ENCODE data around the gene NKX1-1. TPM values are rescaled to one million over a fixed set of nuclear protein-coding genes. Genes with fewer than 3 reads are reported as not detected.

Gene NKX1-1
- total RNA-seq, 1 donor from 2014 or later, result not detected

GRCh38 chr4:1427010-1427409, 20.8 kb upstream of the NKX1-1 start:
- no peak overlapping the region for H3K27ac Mint-ChIP-seq
- TF ChIP-seq EZH2 (IDR thresholded peaks at IDR 0.05), result no peak
- no peak for TF ChIP-seq EZH2phosphoT487 (IDR thresholded peaks at IDR 0.05)
- TF ChIP-seq, protein P1, sequence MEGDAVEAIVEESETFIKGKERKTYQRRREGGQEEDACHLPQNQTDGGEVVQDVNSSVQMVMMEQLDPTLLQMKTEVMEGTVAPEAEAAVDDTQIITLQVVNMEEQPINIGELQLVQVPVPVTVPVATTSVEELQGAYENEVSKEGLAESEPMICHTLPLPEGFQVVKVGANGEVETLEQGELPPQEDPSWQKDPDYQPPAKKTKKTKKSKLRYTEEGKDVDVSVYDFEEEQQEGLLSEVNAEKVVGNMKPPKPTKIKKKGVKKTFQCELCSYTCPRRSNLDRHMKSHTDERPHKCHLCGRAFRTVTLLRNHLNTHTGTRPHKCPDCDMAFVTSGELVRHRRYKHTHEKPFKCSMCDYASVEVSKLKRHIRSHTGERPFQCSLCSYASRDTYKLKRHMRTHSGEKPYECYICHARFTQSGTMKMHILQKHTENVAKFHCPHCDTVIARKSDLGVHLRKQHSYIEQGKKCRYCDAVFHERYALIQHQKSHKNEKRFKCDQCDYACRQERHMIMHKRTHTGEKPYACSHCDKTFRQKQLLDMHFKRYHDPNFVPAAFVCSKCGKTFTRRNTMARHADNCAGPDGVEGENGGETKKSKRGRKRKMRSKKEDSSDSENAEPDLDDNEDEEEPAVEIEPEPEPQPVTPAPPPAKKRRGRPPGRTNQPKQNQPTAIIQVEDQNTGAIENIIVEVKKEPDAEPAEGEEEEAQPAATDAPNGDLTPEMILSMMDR (IDR thresholded peaks at IDR 0.05), result no peak
- no peaks in the 10 kb centered on the region for H3F3A ChIP-seq (ENCODE audit: low read depth)
- H3K4me2 ChIP-seq, result no peak overlapping the region
- H2AFZ ChIP-seq (replicated peaks), result no peak overlapping the region
- H3K4me1 ChIP-seq, result peaks cover 2% of the 10 kb centered on the region
- H4K20me1 ChIP-seq (ENCODE audit: low read depth), result no peaks in the 10 kb centered on the region
- no peaks in the 10 kb centered on the region for H3K4me1 Mint-ChIP-seq
- no peak overlapping the region for H3K9ac ChIP-seq
- no peaks in the 10 kb centered on the region for H3K9me3 ChIP-seq (ENCODE audit: low read depth)
- no peaks in the 10 kb centered on the region for H3K9me3 Mint-ChIP-seq
- H3K4me3 ChIP-seq, result no peak overlapping the region
- peaks cover 24% of the 10 kb centered on the region for H3K27me3 ChIP-seq
- no peaks in the 10 kb centered on the region for H3K79me2 ChIP-seq (ENCODE audit: low read depth)
- peaks cover 16% of the 10 kb centered on the region for H3K27me3 Mint-ChIP-seq (ENCODE audit: insufficient read depth, low read depth)
- no peaks in the 10 kb centered on the region for H3K36me3 ChIP-seq
- no peak overlapping the region for H3K4me3 Mint-ChIP-seq
- DNase-seq (ENCODE audit: low spot score), result no peak
- H3K27ac ChIP-seq, result no peak overlapping the region
- H3K36me3 Mint-ChIP-seq, result no peaks in the 10 kb centered on the region

DNA sequence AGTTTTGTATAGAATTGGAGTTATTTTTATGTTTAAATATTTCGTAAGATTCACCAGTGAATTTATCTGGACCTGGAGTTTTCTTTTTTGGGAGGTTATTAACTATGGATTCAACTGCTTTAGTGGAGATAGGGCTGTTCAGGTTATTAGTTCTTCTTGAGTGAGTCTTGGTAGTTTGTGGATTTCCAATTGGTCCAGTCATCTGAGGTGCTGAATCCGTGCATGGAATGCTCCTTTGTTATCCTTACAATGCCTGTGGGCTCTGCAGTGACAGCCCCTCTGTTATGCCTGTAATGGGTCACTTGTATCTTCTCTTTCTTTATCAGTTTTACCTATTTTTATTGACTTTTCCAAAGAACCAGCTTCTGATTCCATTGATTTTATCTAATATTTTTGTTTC, 15.4 kb upstream of the NKX1-1 start:
- Histone ChIP-seq H3K4me2 (no peak overlapping the region), H2AFZ (replicated peaks) (no peak overlapping the region), H3K27ac (no peak overlapping the region), H3F3A (ENCODE audit: low read depth) (no peaks in the 10 kb centered on the region), H3K4me1 (peaks cover 7% of the 10 kb centered on the region), H3K9ac (no peak overlapping the region), H3K36me3 (no peaks in the 10 kb centered on the region), H4K20me1 (ENCODE audit: low read depth) (no peaks in the 10 kb centered on the region), H3K4me3 (no peak overlapping the region), H3K79me2 (ENCODE audit: low read depth) (no peaks in the 10 kb centered on the region), H3K27me3 (peaks cover 53% of the 10 kb centered on the region), H3K9me3 (ENCODE audit: low read depth) (no peaks in the 10 kb centered on the region)
- H3K4me1 Mint-ChIP-seq, result no peaks in the 10 kb centered on the region
- no peak overlapping the region for H3K4me3 Mint-ChIP-seq
- peaks cover 26% of the 10 kb centered on the region for H3K27me3 Mint-ChIP-seq (ENCODE audit: insufficient read depth, low read depth)
- peaks cover 3% of the 10 kb centered on the region for H3K9me3 Mint-ChIP-seq
- H3K27ac Mint-ChIP-seq, result no peak overlapping the region
- TF ChIP-seq EZH2phosphoT487 (IDR thresholded peaks at IDR 0.05) (no peak), EZH2 (IDR thresholded peaks at IDR 0.05) (no peak)
- TF ChIP-seq, protein P1 (IDR thresholded peaks at IDR 0.05), result no peak
- H3K36me3 Mint-ChIP-seq, result no peaks in the 10 kb centered on the region
- DNase-seq (ENCODE audit: low spot score), result peak; percentile 46

DNA sequence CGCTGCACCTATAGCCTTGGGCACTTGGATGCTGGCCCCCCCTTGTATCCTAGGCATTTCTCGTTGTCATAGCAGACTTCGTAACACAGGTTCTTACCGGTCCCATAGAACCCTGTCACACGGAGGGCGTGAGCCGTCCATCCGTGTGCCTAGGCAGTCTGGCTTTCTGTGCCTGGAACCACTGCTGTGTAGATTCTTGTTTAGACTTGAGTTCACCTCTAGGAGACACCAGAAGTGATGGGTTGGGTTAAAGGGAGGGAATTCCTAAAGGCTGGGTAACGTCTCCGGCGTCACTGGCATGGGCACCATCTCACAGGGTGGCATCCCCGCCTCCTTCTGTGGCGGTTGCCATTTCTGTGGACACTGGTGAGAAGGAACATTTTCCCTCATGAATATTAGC, 13.5 kb upstream of the NKX1-1 start:
- H3K4me1 Mint-ChIP-seq, result peaks cover 3% of the 10 kb centered on the region
- H3F3A ChIP-seq (ENCODE audit: low read depth), result no peaks in the 10 kb centered on the region
- peaks cover 29% of the 10 kb centered on the region for H3K27me3 Mint-ChIP-seq (ENCODE audit: insufficient read depth, low read depth)
- H3K9ac ChIP-seq, result no peak overlapping the region
- no peak overlapping the region for H3K27ac ChIP-seq
- no peak for DNase-seq (ENCODE audit: low spot score)
- H3K4me2 ChIP-seq, result no peak overlapping the region
- no peak overlapping the region for H3K4me3 ChIP-seq
- H3K79me2 ChIP-seq (ENCODE audit: low read depth), result no peaks in the 10 kb centered on the region
- no peak for TF ChIP-seq EZH2phosphoT487 (IDR thresholded peaks at IDR 0.05)
- TF ChIP-seq, protein P1 (IDR thresholded peaks at IDR 0.05), result no peak
- no peak for TF ChIP-seq EZH2 (IDR thresholded peaks at IDR 0.05)
- peaks cover 7% of the 10 kb centered on the region for H3K9me3 Mint-ChIP-seq
- H3K4me3 Mint-ChIP-seq, result no peak overlapping the region
- H3K27ac Mint-ChIP-seq, result no peak overlapping the region
- H3K36me3 Mint-ChIP-seq, result peaks cover 2% of the 10 kb centered on the region
- no peaks in the 10 kb centered on the region for H3K9me3 ChIP-seq (ENCODE audit: low read depth)
- H2AFZ ChIP-seq (replicated peaks), result no peak overlapping the region
- no peaks in the 10 kb centered on the region for H3K36me3 ChIP-seq
- H3K27me3 ChIP-seq, result peaks cover 60% of the 10 kb centered on the region
- peaks cover 7% of the 10 kb centered on the region for H3K4me1 ChIP-seq
- no peaks in the 10 kb centered on the region for H4K20me1 ChIP-seq (ENCODE audit: low read depth)

Data from neural progenitor cell (in vitro differentiated cells).